ENCODE measurements around the gene ADGRG3.
"Not testable (repeated sequence)": the region's sequence is repeated elsewhere in the genome, so short reads cannot be mapped to it uniquely, and the experiment has no call there.

ADGRG3 gene

DNA sequence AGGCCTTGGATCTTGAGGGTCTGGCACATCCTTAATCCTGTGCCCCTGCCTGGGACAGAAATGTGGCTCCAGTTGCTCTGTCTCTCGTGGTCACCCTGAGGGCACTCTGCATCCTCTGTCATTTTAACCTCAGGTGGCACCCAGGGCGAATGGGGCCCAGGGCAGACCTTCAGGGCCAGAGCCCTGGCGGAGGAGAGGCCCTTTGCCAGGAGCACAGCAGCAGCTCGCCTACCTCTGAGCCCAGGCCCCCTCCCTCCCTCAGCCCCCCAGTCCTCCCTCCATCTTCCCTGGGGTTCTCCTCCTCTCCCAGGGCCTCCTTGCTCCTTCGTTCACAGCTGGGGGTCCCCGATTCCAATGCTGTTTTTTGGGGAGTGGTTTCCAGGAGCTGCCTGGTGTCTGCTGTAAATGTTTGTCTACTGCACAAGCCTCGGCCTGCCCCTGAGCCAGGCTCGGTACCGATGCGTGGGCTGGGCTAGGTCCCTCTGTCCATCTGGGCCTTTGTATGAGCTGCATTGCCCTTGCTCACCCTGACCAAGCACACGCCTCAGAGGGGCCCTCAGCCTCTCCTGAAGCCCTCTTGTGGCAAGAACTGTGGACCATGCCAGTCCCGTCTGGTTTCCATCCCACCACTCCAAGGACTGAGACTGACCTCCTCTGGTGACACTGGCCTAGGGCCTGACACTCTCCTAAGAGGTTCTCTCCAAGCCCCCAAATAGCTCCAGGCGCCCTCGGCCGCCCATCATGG, 4.0 kb upstream of the ADGRG3 start:
- DNase-seq (ENCODE audit: low read depth), result no peak

- no peak for DNase-seq (ENCODE audit: low read depth)
These were observed 3.5 kb upstream of the ADGRG3 start for GRCh38 chr16:57664662-57665025.

DNA sequence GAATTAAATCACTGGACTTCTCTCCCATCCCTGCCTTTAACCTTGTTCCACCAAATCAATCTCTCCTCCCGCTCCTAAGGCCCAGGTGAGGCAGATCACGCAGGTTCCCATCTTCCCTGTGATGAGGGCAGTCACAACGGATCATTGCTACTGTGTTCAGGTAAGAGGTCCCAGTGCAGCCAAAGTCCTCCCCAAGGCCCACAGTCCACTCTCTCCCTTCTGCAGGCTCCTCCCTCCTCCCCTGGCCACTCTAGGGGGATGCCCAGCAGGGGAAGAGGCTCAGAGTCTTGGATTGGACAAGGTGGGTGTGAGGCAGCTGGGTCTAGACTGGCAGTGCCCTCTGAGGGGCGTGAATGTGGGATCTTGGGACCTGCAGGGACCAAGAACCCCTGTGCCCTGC, 2.6 kb upstream of the ADGRG3 start:
- no peak for DNase-seq (ENCODE audit: low read depth)

DNA sequence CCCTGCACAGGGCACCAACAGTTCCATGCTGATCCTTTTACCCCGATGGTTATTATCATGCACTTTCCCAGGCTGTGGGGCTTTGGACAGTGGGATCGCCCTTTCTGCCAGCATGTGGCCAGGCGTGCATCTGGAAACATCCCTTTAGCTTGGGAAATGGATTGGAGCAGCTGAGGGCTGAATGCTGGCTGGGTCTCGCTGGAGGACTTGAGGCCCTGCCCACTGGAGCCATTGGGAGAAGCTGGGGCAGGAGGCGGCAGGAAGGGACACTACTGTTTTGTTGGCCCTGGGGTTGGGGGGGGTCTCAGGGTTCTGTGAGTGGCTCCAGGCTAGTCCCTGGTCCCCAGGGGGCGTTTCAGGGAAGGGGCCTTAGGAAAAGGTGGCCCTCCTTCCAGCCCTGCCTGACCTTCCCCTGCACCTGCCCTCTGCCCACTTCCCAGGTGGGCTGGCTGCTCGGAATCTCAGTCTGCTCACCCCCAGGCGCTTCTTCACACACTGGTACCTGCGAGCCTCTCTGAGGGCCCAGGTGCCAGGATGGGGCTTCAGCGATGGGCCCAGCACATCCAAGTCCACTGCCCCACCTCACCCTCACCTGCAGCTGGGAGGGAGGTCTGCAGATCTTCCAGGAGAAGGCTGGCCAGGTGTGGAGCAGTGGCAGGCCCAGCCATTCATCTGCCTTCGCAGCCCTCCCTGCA, 1.6 kb upstream of the ADGRG3 start:
- no peak for DNase-seq (ENCODE audit: low read depth)

- no peak for DNase-seq (ENCODE audit: low read depth)
These were observed 1.0 kb upstream of the ADGRG3 start for GRCh38 chr16:57667048-57667525.

- DNase-seq (ENCODE audit: low read depth), result no peak
These were observed 412 bp upstream of the ADGRG3 start for GRCh38 chr16:57667526-57668262.

DNA sequence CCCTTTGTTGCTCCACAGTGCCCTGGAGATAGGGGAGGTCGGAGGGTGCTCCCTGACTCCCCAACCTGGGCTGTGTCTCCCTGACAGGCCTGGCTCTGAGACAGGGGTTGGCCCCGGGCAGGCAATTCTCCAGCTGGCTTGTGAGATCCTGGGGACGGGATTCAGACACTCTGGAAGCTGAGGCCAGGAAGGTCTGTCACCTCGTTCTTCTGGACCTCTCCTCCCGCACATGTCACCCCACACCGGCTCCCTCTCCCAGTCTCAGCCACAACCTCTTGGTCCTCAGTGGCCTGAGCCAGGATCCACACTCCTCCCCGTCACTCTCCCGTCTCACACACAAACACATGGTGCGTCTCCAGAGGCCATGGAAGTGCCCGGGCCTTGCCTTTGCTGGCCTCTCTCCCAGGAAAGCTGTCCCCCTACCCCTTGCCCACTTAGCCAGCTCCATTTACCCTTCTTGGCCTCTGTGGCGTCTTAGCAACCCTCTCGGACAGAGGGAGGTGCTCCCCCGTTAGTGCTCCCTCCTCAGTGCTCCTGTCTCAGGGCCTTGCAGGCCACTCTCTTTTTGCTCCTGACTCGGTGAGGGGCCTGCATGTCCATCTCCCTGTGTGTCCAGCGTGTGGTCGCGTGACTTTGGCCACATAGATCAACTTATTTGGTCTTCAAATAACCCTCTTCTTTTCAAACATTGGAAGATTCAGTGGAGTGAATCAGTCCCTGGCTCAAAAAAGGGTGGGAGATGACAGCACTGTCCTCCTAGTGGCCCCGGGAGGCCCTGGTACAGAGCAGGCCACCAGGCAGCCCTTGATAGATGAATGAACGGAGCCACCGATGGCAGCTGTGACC, 747 bp downstream of the ADGRG3 start:
- no peak for DNase-seq (ENCODE audit: low read depth)

DNA sequence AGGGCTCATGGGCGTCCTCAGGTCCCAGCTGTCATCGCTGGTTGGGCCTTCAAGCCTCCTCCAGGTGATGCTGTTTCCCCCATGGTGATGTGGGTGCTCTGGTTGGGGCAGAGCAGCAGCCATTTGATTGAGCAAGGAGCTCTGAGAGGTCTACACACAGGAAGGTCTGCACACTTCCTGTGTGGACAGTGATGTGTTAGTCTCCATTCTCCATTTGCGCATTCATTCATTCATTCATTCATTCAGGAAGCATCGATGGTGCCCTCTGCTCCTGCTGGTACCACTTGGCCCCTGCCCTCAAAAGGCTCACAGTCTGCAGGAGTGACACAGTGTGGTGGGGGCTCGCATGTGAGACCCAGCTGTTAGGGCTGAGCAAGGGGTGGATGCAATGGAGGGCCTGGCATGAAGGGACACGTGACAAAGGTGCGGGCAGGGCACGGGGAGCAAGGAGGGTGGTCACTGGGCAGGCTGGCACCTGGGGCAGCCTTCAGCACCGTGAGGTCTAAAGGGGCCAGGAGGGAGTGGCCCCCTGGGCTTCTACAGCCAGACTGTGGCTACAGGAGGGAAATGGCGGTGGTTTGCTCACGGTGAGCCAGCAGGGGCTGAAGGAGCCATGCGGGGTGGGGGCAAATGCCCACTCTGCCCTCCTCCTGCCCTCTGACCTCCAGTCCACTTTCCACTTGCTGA, 1.5 kb downstream of the ADGRG3 start:
- DNase-seq (ENCODE audit: low read depth), result no peak

DNA sequence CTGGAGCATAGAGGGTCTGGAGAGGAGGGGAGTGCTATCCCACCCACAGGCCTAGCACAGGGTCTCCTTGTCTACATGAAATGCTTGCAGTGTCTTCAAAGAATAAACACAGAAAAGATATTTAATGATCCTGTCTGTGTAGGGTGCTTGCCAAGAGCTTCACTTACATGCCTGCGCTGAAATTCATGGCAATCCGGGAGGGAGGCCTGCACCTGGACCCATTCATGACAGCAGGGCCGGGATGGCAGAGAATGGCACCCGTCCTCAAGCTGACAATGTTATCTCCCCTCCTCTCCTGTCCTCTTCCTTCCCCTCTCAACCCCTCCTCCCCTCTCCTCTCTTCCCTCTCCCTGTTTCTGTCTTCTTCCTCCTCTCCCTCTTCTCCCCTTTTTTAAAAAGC, 2.1 kb downstream of the ADGRG3 start:
- DNase-seq (ENCODE audit: low read depth), result no peak

GRCh38 chr16:57671451-57671850, 3.3 kb downstream of the ADGRG3 start:
- not testable (repeated sequence) for DNase-seq (ENCODE audit: low read depth)

GRCh38 chr16:57672416-57672815, 4.3 kb downstream of the ADGRG3 start:
- no peak for DNase-seq (ENCODE audit: low read depth)

- no peak for DNase-seq (ENCODE audit: low read depth)
These were observed 4.7 kb downstream of the ADGRG3 start for GRCh38 chr16:57672824-57673223.

DNA sequence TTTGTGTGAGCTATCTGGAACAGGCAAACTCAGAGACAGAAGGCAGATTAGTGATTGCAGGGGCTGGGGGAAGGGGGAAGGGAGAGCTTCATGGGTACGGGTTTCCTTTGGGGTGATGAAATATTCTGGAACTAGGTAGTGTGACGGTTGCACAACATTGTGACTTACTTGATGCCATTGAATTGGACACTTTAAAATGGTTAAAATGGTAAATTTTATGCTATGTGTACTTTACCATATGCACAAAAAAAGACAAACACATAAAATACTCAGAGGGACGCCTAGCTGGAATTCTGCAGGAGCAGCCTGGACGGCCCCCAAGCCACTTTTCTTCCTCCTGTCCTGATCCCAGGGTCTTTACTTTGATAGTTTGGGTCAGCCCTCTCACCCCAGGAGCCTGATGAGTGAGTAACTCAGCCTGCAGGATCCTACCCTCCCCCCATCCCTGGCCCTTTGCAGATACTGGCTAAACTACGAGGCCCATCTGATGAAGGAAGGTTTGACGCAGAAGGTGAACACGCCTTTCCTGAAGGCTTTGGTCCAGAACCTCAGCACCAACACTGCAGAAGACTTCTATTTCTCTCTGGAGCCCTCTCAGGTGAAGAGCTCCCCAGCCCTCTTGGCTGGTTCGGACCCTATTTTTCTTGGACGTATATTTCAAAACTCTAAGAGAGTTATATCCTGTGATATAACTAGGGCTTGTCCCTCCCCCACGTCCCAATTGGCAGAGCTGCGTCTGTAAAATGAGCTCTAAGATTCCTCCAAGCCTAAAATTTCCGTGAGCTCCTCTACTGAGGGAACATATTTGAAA, 7.8 kb downstream of the ADGRG3 start:
- DNase-seq (ENCODE audit: low read depth), result no peak

- no peak for DNase-seq (ENCODE audit: low read depth)
These were observed 8.5 kb downstream of the ADGRG3 start for GRCh38 chr16:57676553-57677085.

DNA sequence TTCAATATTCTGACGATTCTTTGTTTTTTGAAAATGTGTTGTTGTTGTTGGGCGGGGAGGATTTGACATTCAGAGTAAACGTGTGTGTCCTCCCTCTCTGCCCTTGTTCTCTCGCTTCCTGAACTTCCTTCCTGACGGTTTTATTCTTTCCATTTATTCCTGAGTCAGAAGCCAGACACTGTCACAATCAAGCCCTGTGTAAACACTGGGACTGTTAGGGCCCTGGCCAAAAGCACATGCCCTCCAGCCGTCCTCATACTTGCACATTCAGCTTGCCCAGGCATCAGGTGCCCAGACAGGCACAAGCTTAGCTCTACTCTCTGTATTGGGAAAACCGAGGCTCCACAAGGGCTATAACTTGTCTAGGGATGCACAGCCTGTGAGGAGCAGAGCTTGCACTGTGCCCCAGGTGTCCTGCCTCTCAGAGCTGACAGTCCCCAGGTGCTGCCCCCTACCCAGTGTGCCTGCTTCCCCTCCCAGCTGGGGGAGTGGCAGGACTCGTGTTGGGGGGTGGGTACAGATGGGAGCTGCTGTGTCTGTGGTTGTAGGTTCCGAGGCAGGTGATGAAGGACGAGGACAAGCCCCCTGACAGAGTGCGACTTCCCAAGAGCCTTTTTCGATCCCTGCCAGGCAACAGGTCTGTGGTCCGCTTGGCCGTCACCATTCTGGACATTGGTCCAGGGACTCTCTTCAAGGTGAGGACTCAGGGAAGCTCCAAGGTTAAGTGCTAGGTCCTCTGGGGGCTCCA, 9.7 kb downstream of the ADGRG3 start:
- no peak for DNase-seq (ENCODE audit: low read depth)

GRCh38 chr16:57679016-57679415, 10.9 kb downstream of the ADGRG3 start:
- no peak for DNase-seq (ENCODE audit: low read depth)

- DNase-seq (ENCODE audit: low read depth), result no peak
These were observed 11.8 kb downstream of the ADGRG3 start for GRCh38 chr16:57679767-57680482.

GRCh38 chr16:57680842-57681375, 12.8 kb downstream of the ADGRG3 start:
- DNase-seq (ENCODE audit: low read depth), result no peak
